Parathyroid adenoma (tissue), 2 donors: ENCODE measurements around the gene ZNF415.
A peak's percentile ranks its signal among the peaks of the same experiment; 100 is the strongest.

Experiments used
- H2AFZ ChIP-seq: fragments of 300-600 bp; sonication (generic); one replicate; pipeline ENCODE4 v1.7.0; 2017; ENCODE audit warnings: antibody characterized with exemption, mild to moderate bottlenecking
- H3K27ac ChIP-seq: fragments of 300-600 bp; sonication (generic); one replicate; pipeline ENCODE4 v1.7.0; 2017
- H3K27me3 ChIP-seq: fragments of 300-600 bp; sonication (generic); one replicate; pipeline ENCODE4 v1.7.0; 2017; ENCODE audit warnings: low read length; ENCODE audit not compliant: control insufficient read depth, insufficient read depth
- H3K36me3 ChIP-seq: fragments of 300-600 bp; sonication (generic); one replicate; pipeline ENCODE4 v1.7.0; 2017; ENCODE audit warnings: low read length; ENCODE audit not compliant: control insufficient read depth, insufficient read depth
- H3K4me1 ChIP-seq: fragments of 300-600 bp; sonication (generic); one replicate; pipeline ENCODE4 v1.7.0; 2017; ENCODE audit warnings: control low read depth
- H3K4me2 ChIP-seq: fragments of 300-600 bp; sonication (generic); one replicate; pipeline ENCODE4 v1.7.0; 2017; ENCODE audit warnings: low read length
- H3K4me3 ChIP-seq: fragments of 300-600 bp; sonication (generic); one replicate; pipeline ENCODE4 v1.7.0; 2017; ENCODE audit warnings: low read depth, low read length
- H3K79me2 ChIP-seq: fragments of 300-600 bp; sonication (generic); one replicate; pipeline ENCODE4 v1.7.0; 2017; ENCODE audit warnings: control low read depth
- H3K9ac ChIP-seq: fragments of 300-600 bp; sonication (generic); one replicate; pipeline ENCODE4 v1.7.0; 2017; ENCODE audit warnings: mild to moderate bottlenecking
- H3K9me3 ChIP-seq: fragments of 300-600 bp; sonication (generic); one replicate; pipeline ENCODE4 v1.7.0; 2017; ENCODE audit warnings: low read length; ENCODE audit not compliant: control insufficient read depth
- CTCF ChIP-seq: fragments of 300-600 bp; sonication (generic); IDR thresholded peaks from one replicate; pipeline ENCODE4 v1.7.0; 2017; ENCODE audit warnings: antibody characterized with exemption, mild to moderate bottlenecking
- donor health status: primary hyperparathyroidism.

The ZNF415 gene

GRCh38 chr19:53086949-53087348 lies 45.8 kb downstream of the ZNF415 start:
- H3K36me3 ChIP-seq = no peaks in the 10 kb centered on the region
- no peaks in the 10 kb centered on the region for H3K9me3 ChIP-seq
- H3K4me2 ChIP-seq = no peak overlapping the region
- H3K27ac ChIP-seq = peak overlapping the region; percentile 66
- no peak for TF ChIP-seq CTCF
- H3K27me3 ChIP-seq = no peaks in the 10 kb centered on the region
- H3K4me1 ChIP-seq = no peaks in the 10 kb centered on the region
- H2AFZ ChIP-seq = no peak overlapping the region
- H3K79me2 ChIP-seq = peaks cover 27% of the 10 kb centered on the region
- no peak overlapping the region for H3K4me3 ChIP-seq
- no peak overlapping the region for H3K9ac ChIP-seq

GRCh38 chr19:53085496-53085895 lies 47.2 kb downstream of the ZNF415 start:
- Histone ChIP-seq H3K4me2 (no peak overlapping the region), H3K4me1 (no peaks in the 10 kb centered on the region), H3K9me3 (no peaks in the 10 kb centered on the region), H2AFZ (no peak overlapping the region), H3K4me3 (no peak overlapping the region), H3K36me3 (no peaks in the 10 kb centered on the region), H3K27ac (no peak overlapping the region), H3K79me2 (peaks cover 17% of the 10 kb centered on the region), H3K27me3 (no peaks in the 10 kb centered on the region), H3K9ac (no peak overlapping the region)
- no peak for TF ChIP-seq CTCF

GRCh38 chr19:53082929-53083328 lies 49.8 kb downstream of the ZNF415 start:
- H3K4me1 ChIP-seq = no peaks in the 10 kb centered on the region
- no peak overlapping the region for H2AFZ ChIP-seq
- no peak overlapping the region for H3K4me3 ChIP-seq
- H3K27ac ChIP-seq = no peak overlapping the region
- no peaks in the 10 kb centered on the region for H3K9me3 ChIP-seq
- H3K4me2 ChIP-seq = no peak overlapping the region
- H3K79me2 ChIP-seq = peaks cover 10% of the 10 kb centered on the region
- H3K36me3 ChIP-seq = no peaks in the 10 kb centered on the region
- no peaks in the 10 kb centered on the region for H3K27me3 ChIP-seq
- no peak for TF ChIP-seq CTCF
- no peak overlapping the region for H3K9ac ChIP-seq

GRCh38 chr19:53079313-53079924 lies 53.3 kb downstream of the ZNF415 start:
- Histone ChIP-seq H3K36me3 (no peaks in the 10 kb centered on the region), H3K4me3 (no peak overlapping the region), H3K4me1 (no peaks in the 10 kb centered on the region), H3K4me2 (no peak overlapping the region), H3K9me3 (no peaks in the 10 kb centered on the region), H3K9ac (no peak overlapping the region), H3K79me2 (peaks cover 21% of the 10 kb centered on the region), H3K27ac (no peak overlapping the region), H3K27me3 (no peaks in the 10 kb centered on the region), H2AFZ (no peak overlapping the region)
- no peak for TF ChIP-seq CTCF

- H3K9me3 ChIP-seq = no peaks in the 10 kb centered on the region
- no peak overlapping the region for H3K9ac ChIP-seq
- H3K36me3 ChIP-seq = no peaks in the 10 kb centered on the region
- no peak overlapping the region for H3K27ac ChIP-seq
- H2AFZ ChIP-seq = no peak overlapping the region
- H3K4me2 ChIP-seq = no peak overlapping the region
- peaks cover 18% of the 10 kb centered on the region for H3K79me2 ChIP-seq
- H3K4me3 ChIP-seq = no peak overlapping the region
- no peak for TF ChIP-seq CTCF
- no peaks in the 10 kb centered on the region for H3K4me1 ChIP-seq
- H3K27me3 ChIP-seq = no peaks in the 10 kb centered on the region
These were observed 54.0 kb downstream of the ZNF415 start for GRCh38 chr19:53078668-53079067.
